Esophagus muscularis mucosa (tissue), 4 donors: ENCODE measurements around the gene GIPC1. TPM values are rescaled to one million over a fixed set of nuclear protein-coding genes. Genes with fewer than 3 reads are reported as not detected.

Experiments used
- DNase-seq: peaks from one replicate; pipeline ENCODE4 v3.0.0-alpha.2; 2017; ENCODE audit errors: extremely low spot score
- H3K27ac ChIP-seq, 4 donors: fragments of 200-600 bp; sonication (generic); replicated peaks in 1 of 4; 1 replicate in 3 of 4; 2 replicates in 1 of 4; pipeline ENCODE4 v1.5.1; 2016 to 2019; ENCODE audit warnings: mild to moderate bottlenecking in 1 of 4
- H3K27me3 ChIP-seq, 4 donors: fragments of 200-600 bp; sonication (generic); one replicate each; pipeline versions ENCODE4 v1.5.1 to v1.6.0; 2016 to 2019
- H3K36me3 ChIP-seq, 4 donors: fragments of 200-600 bp; sonication (generic); one replicate each; pipeline ENCODE4 v1.5.1; 2016 to 2019
- H3K4me1 ChIP-seq, 4 donors: fragments of 200-600 bp; sonication (generic); one replicate each; pipeline ENCODE4 v1.5.1; 2016 to 2019
- H3K4me3 ChIP-seq, 4 donors: fragments of 200-600 bp; sonication (generic); 1 replicate in 2 of 4; 2 replicates in 2 of 4; pipeline ENCODE4 v1.5.1; 2016 to 2019; ENCODE audit warnings: mild to moderate bottlenecking in 4 of 4, moderate library complexity in 1 of 4
- H3K9me3 ChIP-seq, 4 donors: fragments of 200-600 bp; sonication (generic); 1 replicate in 3 of 4; 2 replicates in 1 of 4; pipeline ENCODE4 v1.5.1; 2016 to 2019
- CTCF ChIP-seq, 3 experiments: fragments of 200-600 bp in 2 of 3; fragments of 450-650 bp in 1 of 3; sonication (generic) in 2 of 3; IDR thresholded peaks; one replicate each; pipeline ENCODE4 v1.5.1; 2017 to 2019; ENCODE audit warnings: antibody characterized with exemption in 3 of 3, mild to moderate bottlenecking in 2 of 3, moderate library complexity in 1 of 3
- EP300 ChIP-seq: sonication (generic); formaldehyde crosslinking; IDR thresholded peaks from one replicate; pipeline ENCODE4 v1.6.1; 2017; ENCODE audit warnings: antibody characterized with exemption
- POLR2A ChIP-seq: fragments of 450-650 bp; IDR thresholded peaks from one replicate; pipeline ENCODE4 v1.6.1; 2017; ENCODE audit warnings: antibody characterized with exemption, moderate library complexity, mild to moderate bottlenecking, low read depth
- POLR2AphosphoS5 ChIP-seq, 2 donors: sonication (generic); formaldehyde crosslinking; IDR thresholded peaks; one replicate each; pipeline ENCODE4 v1.6.1; 2017; ENCODE audit warnings: antibody characterized with exemption in 2 of 2
- WGBS: methylation state at CpG from one replicate; pipeline ENCODE4 v1.1.5; 2018; 5-methylcytosine and 5-hydroxymethylcytosine counted together
- intact Hi-C: fragments of 100-400 bp; cut with DNase I; formaldehyde crosslinking; loops from one replicate; pipeline ENCODE4 v1.15.1; 2023
- total RNA-seq, 4 donors: library from RNA; depleted of rRNA; stranded (reverse); fragments of >200 nt; gene quantifications; one replicate each; pipeline versions ENCODE4 v1.1.0 to v1.2.1, GENCODE V29; 2016

Gene GIPC1
- total RNA-seq, 4 donors from 2014 or later: 88.5 to 138 (median 108) TPM

DNA sequence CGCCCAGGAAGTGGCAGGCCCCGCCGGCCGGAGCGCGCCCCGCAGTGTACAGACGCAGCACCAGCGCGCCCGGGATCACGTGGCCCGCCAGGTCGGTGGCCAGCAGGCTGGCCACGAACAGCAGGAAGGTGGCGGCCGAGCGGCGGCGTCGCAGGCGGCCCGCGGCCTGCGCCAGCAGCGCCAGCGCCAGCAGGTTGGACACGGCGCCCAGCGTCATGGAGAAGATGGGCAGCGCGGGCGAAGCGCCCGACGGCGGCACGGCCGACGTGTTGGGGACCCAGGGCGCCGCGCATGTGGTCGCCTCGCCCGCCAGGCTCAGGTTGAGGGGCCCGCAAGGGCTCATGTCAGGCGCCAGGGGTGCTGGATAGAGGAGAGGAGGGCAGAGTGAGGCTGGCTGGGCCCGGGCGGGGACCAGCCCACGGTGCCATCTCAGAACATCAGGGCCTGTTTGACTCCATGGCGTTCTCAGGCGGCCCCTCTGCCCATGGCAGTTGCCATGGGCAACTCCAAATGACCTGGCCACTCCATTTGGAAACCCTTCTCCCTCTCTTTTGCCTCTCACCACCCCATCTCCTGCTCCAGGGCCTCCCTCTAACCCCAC is 21.8 kb downstream of the GIPC1 start:
- peak overlapping the region in 1 of 4 donors; percentile 9 for H3K4me3 ChIP-seq
- 63% methylated on average over 21 of the region's 53 CpGs for WGBS
- H3K27me3 ChIP-seq: peaks cover 0 to 34% (median 9%) of the 10 kb centered on the region in 4 donors
- intact Hi-C loops: loop anchor here (5.0 to 10.0 kb wide), 2 partner anchors 42 to 329 kb away; partner anchors contain the start of gene PKN1
- no peaks in the 10 kb centered on the region for H3K9me3 ChIP-seq
- no peak for TF ChIP-seq POLR2A
- no peak for TF ChIP-seq EP300
- no peak for TF ChIP-seq POLR2AphosphoS5 (IDR thresholded peaks at IDR 0.05)
- no peak for TF ChIP-seq CTCF (IDR thresholded peaks at IDR 0.05)
- H3K4me1 ChIP-seq: peaks cover 29 to 69% (median 63%) of the 10 kb centered on the region in 4 donors
- peaks cover 32 to 45% (median 41%) of the 10 kb centered on the region in 4 donors for H3K36me3 ChIP-seq
- DNase-seq: no peak
- peak overlapping the region in 1 of 4 donors; percentile 59 for H3K27ac ChIP-seq

DNA sequence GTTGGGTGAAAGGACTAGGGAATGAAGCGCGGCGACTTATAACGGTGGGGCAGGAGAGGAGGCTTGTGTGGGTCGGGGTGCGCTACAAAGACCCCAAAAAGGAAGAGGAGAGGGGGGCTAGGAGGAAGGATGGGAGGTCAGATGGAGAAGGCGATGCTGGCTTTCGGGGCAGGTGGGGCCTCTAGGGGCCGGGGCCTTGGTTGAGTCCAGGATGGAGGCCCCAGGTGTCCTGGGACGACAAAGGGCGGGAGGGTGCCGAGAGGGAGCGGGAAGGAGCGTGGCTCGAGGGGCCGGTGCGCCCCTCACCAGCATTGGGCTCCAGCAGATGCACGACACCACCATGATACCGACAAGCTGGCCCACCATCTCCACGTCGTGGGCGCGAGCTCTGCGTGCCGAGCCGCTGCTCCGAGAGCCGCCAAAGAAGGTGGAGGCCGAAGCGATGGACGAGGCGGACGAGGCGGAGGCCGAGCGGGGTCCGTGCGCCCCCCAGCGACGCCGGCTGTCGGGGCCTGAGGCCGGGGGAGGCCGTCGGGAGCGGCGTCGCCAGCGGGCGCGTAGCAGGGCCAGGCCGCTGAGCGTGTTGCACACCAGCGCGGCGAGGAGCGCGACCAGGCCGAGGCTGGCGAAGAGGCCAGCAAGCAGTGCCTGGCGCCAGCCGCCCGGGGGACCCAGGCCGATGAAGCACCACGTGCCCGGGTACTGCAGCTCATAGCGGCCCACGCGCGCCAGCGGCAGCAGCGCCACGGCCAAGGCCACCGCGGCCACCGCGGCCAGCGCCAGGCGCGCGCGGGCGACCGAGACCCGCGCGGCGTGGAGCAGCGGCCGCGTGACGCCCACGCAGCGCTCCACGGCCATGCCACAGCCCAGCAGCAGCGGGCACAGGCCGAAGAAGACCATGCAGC is 22.6 kb downstream of the GIPC1 start:
- Histone ChIP-seq H3K9me3 (no peaks in the 10 kb centered on the region), H3K27ac (no peak overlapping the region), H3K36me3 (peaks cover 36 to 45% (median 40%) of the 10 kb centered on the region in 4 donors), H3K4me1 (peaks cover 29 to 69% (median 62%) of the 10 kb centered on the region in 4 donors), H3K4me3 (peak overlapping the region in 2 of 4 donors; percentile 9 to 14), H3K27me3 (peaks cover 0 to 34% (median 9%) of the 10 kb centered on the region in 4 donors)
- no peak for TF ChIP-seq POLR2AphosphoS5 (IDR thresholded peaks at IDR 0.05)
- no peak for TF ChIP-seq POLR2A
- no peak for TF ChIP-seq EP300
- TF ChIP-seq CTCF (IDR thresholded peaks at IDR 0.05): no peak
- WGBS: 63% methylated on average over 19 of the region's 97 CpGs
- intact Hi-C loops: loop anchor here (5.0 to 10.0 kb wide), 2 partner anchors 41 to 329 kb away; partner anchors contain the start of gene PKN1
- DNase-seq: no peak

DNA sequence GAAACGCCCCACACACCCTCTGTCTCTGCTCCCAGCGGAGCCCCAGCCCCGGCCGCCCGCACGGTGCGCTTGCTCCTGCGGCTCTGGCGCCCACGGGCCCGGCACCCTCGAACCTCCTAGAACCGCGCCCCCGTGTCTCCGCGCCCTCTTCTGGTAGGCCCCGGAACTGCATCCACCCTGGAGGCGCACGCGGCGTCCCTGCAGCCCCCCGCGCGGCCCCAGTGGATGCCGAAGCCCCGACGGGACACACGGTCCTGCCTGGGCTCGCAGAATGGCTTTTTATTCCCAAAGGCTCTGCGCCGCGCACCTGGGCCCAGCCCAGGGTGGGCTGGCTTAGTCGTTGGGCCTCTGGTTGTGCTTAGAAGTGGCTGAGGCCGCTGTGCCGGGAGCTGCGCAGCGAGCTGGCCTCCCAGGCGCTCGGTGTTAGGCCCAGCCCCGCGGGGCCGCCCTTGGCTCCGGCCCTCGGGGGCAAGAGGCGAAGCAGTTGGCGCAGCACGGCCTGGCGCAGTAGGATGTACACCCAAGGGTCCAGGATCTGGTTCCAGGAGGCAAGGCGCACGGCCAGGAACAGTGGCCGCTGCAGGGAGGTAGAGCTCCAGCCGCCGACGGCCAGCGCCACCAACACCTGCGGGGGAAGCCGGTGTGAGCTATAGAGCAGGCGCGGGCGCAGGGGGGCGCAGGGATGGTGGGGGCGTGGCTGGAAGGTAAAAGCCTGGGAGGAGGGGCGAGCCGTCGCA is 23.6 kb downstream of the GIPC1 start:
- peaks cover 0 to 34% (median 9%) of the 10 kb centered on the region in 4 donors for H3K27me3 ChIP-seq
- no peaks in the 10 kb centered on the region for H3K9me3 ChIP-seq
- TF ChIP-seq EP300 (no peak), POLR2A (no peak), CTCF (IDR thresholded peaks at IDR 0.05) (peak in 2 of 3 experiments; percentile 94 to 98), POLR2AphosphoS5 (IDR thresholded peaks at IDR 0.05) (peak; percentile 52 to 66)
- intact Hi-C loops: loop anchor here (5.0 to 10.0 kb wide), 2 partner anchors 40 to 328 kb away; partner anchors contain the start of gene PKN1
- H3K4me1 ChIP-seq: peaks cover 29 to 60% (median 55%) of the 10 kb centered on the region in 4 donors
- H3K27ac ChIP-seq: peak overlapping the region in 1 of 4 donors; percentile 42
- peaks cover 38 to 45% (median 42%) of the 10 kb centered on the region in 4 donors for H3K36me3 ChIP-seq
- peak; percentile 94 for DNase-seq
- H3K4me3 ChIP-seq: peak overlapping the region; percentile 28 to 49 (median 35)
- 21% methylated on average over 27 of the region's 66 CpGs for WGBS

GRCh38 chr19:14471436-14472187 is 24.3 kb downstream of the GIPC1 start:
- intact Hi-C loops: loop anchor here (5.0 to 10.0 kb wide), 2 partner anchors 39 to 327 kb away; partner anchors contain the start of gene PKN1
- Histone ChIP-seq H3K27ac (peak overlapping the region in 1 of 4 donors; percentile 42), H3K36me3 (peaks cover 46 to 51% (median 49%) of the 10 kb centered on the region in 4 donors), H3K9me3 (no peaks in the 10 kb centered on the region), H3K4me1 (peaks cover 29 to 52% (median 47%) of the 10 kb centered on the region in 4 donors), H3K4me3 (peak overlapping the region in 3 of 4 donors; percentile 28 to 35 (median 35)), H3K27me3 (peaks cover 0 to 34% (median 9%) of the 10 kb centered on the region in 4 donors)
- TF ChIP-seq CTCF (IDR thresholded peaks at IDR 0.05) (no peak), EP300 (no peak), POLR2A (no peak)
- 67% methylated on average over 46 of the region's 46 CpGs for WGBS
- DNase-seq: no peak
